ENCODE measurements around the gene USP40. TPM values are rescaled to one million over a fixed set of nuclear protein-coding genes. Genes with fewer than 3 reads are reported as not detected.

The USP40 gene
- total RNA-seq, 1 donor from 2014 or later = 20.0 TPM

DNA sequence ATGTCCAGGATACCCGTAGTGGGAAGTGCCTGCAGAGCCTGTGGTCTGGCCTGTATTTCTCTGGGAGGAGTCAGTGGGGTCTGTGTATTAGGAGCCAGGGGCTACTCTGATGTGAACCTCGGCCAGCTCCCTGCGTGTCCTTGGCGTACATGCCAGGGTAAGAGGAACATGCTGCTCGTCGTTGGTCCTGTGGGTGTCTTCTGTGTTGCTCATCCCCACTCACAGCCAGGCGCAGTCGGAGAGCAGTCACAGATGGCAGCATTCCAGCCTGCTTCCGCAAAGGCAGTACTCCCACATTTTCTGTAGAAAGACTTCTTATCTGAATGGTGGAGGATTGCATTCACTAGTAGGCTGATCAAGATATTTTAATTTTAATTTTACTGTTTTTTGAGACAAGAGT is 127.4 kb downstream of the USP40 start:
- peak; percentile 50 for DNase-seq
- TF ChIP-seq, protein P1, sequence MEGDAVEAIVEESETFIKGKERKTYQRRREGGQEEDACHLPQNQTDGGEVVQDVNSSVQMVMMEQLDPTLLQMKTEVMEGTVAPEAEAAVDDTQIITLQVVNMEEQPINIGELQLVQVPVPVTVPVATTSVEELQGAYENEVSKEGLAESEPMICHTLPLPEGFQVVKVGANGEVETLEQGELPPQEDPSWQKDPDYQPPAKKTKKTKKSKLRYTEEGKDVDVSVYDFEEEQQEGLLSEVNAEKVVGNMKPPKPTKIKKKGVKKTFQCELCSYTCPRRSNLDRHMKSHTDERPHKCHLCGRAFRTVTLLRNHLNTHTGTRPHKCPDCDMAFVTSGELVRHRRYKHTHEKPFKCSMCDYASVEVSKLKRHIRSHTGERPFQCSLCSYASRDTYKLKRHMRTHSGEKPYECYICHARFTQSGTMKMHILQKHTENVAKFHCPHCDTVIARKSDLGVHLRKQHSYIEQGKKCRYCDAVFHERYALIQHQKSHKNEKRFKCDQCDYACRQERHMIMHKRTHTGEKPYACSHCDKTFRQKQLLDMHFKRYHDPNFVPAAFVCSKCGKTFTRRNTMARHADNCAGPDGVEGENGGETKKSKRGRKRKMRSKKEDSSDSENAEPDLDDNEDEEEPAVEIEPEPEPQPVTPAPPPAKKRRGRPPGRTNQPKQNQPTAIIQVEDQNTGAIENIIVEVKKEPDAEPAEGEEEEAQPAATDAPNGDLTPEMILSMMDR (IDR thresholded peaks at IDR 0.05; ENCODE audit: borderline replicate concordance) = no peak
- no peak overlapping the region for H3K27ac ChIP-seq (replicated peaks)
- H3K4me3 ChIP-seq = no peak overlapping the region
- H3K9me3 ChIP-seq (replicated peaks) = no peaks in the 10 kb centered on the region
- intact Hi-C loops (cut with micrococcal nuclease) = no loop called here
- H3K36me3 ChIP-seq = peaks cover 67% of the 10 kb centered on the region
- no peaks in the 10 kb centered on the region for H3K27me3 ChIP-seq (ENCODE audit: low read depth)
- peaks cover 61% of the 10 kb centered on the region for H3K4me1 ChIP-seq

GRCh38 chr2:233438573-233439147 is 127.9 kb downstream of the USP40 start:
- DNase-seq = no peak
- H3K4me1 ChIP-seq = peaks cover 65% of the 10 kb centered on the region
- H3K27ac ChIP-seq (replicated peaks) = no peak overlapping the region
- TF ChIP-seq, protein P1 (IDR thresholded peaks at IDR 0.05; ENCODE audit: borderline replicate concordance) = no peak
- peaks cover 64% of the 10 kb centered on the region for H3K36me3 ChIP-seq
- H3K9me3 ChIP-seq (replicated peaks) = no peaks in the 10 kb centered on the region
- no peaks in the 10 kb centered on the region for H3K27me3 ChIP-seq (ENCODE audit: low read depth)
- intact Hi-C loops (cut with micrococcal nuclease) = no loop called here
- no peak overlapping the region for H3K4me3 ChIP-seq

DNA sequence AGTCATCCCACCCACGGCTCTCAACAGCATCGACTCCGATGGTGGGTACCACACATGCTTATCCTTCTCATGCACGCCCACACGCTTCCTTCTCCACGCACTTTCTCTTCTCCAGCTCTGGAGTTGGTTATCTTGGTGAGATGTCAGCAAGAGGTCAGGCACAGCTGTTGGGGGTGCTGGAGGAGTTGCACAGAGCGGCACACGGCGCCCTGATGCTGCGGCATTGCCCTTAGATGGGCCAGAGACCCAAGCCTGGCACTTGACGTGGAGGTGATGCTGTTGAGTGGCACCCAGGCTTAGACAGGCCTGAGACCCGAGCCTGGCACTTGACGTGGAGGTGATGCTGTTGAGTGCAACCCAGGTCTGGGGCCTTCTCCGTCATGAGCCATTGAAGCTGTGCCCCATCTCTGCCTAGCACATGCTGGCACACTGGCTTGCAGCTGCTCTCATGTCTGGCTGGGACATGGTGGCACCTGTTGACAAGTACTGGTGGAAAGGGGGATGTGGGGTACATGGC is 129.1 kb downstream of the USP40 start:
- Histone ChIP-seq H3K4me1 (peaks cover 64% of the 10 kb centered on the region), H3K27me3 (ENCODE audit: low read depth) (no peaks in the 10 kb centered on the region), H3K36me3 (peaks cover 59% of the 10 kb centered on the region), H3K27ac (replicated peaks) (peak overlapping the region; percentile 50), H3K4me3 (no peak overlapping the region), H3K9me3 (replicated peaks) (no peaks in the 10 kb centered on the region)
- TF ChIP-seq, protein P1 (IDR thresholded peaks at IDR 0.05; ENCODE audit: borderline replicate concordance) = no peak
- DNase-seq = no peak
- intact Hi-C loops (cut with micrococcal nuclease) = no loop called here

DNA sequence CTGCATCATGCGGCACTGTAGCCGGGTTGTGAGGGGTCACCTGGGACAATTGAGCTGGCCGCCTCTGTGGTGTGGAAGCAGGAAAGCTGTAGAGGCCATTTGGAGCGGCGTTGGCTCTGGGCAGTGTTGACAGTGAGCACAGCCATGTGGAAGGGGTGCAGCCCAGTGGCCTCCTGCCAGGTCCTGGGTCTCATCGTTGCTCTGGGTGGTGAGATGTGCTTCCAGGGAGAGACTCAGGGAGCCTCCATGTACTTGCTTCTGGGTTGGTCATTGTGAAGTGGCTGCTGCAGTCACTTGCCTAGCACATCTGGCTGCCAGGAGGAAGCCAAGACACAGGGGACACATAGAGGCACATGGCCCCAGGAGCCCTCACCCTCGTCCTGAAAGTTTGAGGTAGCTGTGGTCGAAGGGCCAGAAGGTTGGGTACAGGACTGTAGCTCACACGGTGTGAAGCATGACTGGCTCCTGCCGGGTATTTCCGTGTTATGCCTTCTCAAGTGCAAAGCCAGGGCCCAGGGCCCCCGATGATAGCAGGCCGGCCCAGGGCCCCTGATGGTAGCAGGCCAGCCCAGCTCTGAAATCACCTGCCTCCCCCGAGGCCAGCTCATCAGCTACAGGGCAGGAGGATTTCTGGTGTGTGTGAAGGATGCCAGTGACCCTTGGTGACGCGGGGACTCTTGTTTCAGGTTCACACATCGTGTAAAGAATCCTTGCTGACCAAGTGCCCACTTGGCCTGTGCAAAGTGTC is 129.7 kb downstream of the USP40 start:
- Histone ChIP-seq H3K4me3 (no peak overlapping the region), H3K27ac (replicated peaks) (peak overlapping the region; percentile 50), H3K36me3 (peaks cover 53% of the 10 kb centered on the region), H3K4me1 (peaks cover 64% of the 10 kb centered on the region), H3K9me3 (replicated peaks) (no peaks in the 10 kb centered on the region), H3K27me3 (ENCODE audit: low read depth) (no peaks in the 10 kb centered on the region)
- TF ChIP-seq, protein P1 (IDR thresholded peaks at IDR 0.05; ENCODE audit: borderline replicate concordance) = no peak
- peak; percentile 61 for DNase-seq
- intact Hi-C loops (cut with micrococcal nuclease) = no loop called here

- Histone ChIP-seq H3K4me3 (no peak overlapping the region), H3K27me3 (ENCODE audit: low read depth) (no peaks in the 10 kb centered on the region), H3K9me3 (replicated peaks) (no peaks in the 10 kb centered on the region), H3K36me3 (peaks cover 49% of the 10 kb centered on the region), H3K27ac (replicated peaks) (peak overlapping the region; percentile 50), H3K4me1 (peaks cover 64% of the 10 kb centered on the region)
- intact Hi-C loops (cut with micrococcal nuclease) = no loop called here
- TF ChIP-seq, protein P1 (IDR thresholded peaks at IDR 0.05; ENCODE audit: borderline replicate concordance) = no peak
- DNase-seq = no peak
Observed at GRCh38 chr2:233436191-233436581, 130.4 kb downstream of the USP40 start.
